ENCODE data around the gene SLC17A1.
"Not testable (repeated sequence)": the region's sequence is repeated elsewhere in the genome, so short reads cannot be mapped to it uniquely, and the experiment has no call there.

Gene SLC17A1

DNA sequence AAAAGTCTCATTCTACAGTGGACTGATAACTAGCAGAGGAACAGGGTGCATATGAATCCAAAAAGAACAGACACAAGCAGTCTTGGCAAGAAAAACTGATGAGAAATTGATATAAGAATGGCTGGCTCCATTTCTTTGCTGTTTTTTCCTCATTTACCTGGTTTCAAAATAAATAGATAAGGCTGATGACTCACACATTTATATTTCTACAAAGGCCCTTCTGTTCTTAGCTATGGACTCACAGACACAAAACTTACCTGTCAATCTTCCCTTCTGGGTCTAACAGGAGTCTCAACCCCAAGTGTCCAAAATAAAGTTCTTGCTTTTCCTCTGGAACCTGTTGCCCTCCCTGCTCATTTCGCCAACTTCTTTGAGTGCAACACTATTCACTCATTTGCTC, 76.4 kb downstream of the SLC17A1 start:
- no peak for DNase-seq

DNA sequence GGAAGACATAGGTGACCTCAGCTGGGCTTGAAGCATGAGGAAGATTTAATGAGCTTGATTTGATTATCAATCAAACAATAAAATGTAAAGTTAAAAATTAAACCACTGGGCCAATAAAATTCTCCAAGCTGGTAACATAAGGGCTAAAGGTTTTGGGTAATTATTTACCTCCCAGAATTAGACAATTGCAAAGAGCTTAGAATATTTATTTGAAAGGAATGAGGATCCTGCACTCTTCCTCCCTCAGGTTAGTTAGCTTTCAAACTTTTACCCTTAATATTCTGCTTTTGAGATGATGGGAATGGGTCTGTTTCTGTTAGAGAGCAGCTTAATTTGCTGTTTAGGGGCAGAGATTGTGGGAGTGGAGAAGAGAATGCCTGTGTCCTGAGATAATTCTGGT, 77.3 kb downstream of the SLC17A1 start, which contains the start of gene SLC17A4:
Gene SLC17A4 (plus strand): TSS at position 208 of the 400 bp plus-strand sequence. CDS start 7,221 bp downstream, outside the sequence.
- DNase-seq, result no peak

DNA sequence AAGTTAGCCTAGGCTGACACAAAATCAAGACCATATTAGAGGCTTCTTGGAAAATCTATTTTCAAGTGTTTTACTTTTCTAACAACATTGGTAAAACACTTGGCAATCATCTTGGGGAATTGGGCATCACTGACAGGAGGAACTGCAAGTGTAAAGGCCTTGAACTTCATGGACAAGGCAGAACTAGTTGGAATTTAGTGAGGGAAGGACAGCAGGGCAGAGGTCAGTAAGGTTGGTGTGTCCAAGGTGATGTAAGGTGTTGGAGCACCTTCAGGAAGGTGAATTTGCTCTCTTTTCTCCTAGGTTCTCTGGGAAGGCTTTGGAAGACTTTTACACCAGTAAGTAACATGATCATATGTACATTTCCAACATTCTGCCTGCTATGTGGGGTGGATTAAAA, 78.8 kb downstream of the SLC17A1 start:
- no peak for DNase-seq

DNA sequence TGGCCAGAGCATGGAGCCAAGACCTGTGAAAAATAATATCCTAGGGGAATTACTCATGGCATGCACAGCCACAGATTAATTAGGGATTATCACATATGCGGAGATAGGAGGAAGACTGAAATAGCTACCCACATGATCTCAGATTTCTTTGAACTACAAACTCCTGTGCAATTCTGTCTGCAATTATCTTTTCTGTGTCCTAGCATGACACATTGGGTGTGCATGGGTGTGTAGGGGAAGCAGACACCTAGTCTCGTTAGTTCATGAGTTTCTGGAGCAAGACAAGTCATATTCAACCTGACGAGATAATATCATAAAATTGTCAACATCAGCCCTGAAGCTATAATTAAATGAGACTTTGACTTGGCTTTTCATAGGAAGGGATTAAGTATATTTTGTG, 80.9 kb downstream of the SLC17A1 start:
- DNase-seq, result no peak

DNA sequence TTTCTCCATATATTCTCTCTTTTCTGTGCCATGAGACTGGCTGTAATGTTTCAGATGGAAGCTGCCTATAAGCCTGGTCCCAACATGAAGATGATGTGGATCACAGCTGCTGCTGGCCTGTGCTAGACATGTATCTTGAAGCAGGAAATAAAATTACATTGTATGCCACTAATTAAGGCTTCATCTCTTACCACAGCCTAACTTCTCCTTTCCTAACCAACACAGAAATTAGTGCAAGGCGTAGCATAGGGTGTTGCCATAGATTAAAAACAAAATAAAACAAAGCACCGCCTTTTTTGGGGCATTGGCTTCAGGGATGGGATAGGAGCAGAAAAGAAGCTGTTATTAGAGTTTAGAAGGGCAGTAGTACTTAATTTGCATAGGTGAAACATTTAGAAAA, 82.0 kb downstream of the SLC17A1 start:
- DNase-seq, result no peak

DNA sequence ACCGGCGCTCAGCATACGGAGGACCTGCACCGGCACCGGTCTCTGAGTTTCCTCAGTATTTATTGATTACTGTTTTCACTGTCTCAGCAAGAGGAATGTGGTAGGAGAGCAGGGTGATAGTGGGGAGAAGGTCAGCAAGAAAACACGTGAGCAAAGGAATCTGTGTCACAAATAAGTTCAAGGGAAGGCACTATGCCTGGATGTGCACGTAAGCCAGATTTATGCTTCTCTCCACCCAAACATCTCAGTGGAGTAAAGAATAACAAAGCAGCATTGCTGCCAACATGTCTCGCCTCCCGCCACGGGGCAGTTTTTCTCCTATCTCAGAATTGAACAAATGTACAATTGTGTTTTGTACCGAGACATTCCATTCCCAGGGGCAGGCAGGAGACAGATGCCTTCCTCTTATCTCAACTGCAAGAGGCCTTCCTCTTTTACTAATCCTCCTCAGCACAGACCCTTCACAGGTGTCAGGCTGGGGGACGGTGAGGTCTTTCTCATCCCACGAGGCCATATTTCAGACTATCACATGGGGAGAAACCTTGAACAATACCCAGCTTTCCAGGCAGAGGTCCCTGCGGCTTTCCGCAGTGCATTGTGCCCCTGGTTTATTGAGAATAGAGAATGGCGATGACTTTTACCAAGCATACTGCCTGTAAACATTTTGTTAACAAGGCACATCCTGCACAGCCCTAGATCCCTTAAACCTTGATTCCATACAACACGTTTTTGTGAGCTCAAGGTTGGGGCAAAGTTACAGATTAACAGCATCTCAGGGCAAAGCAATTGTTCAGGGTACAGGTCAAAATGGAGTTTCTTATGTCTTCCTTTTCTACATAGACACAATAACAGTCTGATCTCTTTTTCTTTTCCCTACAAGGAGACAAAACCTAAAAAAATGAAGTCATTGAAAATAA, 83.0 kb downstream of the SLC17A1 start:
- not testable (repeated sequence) for DNase-seq

DNA sequence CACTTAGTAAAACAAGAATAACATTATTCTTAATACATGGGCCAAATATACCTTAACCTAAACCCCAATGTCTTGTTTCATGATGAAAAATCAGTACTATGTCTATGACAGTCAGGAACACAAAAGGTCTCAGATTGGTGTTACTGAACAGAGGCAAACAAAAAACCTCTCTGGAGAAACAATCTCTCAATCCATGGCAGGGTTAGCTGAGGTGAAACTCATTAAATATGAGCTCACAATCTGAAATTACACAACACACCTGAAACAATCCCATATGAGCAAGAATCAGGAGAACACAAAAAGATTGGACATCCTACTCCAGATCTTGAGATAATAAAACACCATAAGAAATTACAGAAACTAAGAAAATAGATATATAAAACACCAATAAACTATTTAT, 83.8 kb downstream of the SLC17A1 start:
- no peak for DNase-seq

DNA sequence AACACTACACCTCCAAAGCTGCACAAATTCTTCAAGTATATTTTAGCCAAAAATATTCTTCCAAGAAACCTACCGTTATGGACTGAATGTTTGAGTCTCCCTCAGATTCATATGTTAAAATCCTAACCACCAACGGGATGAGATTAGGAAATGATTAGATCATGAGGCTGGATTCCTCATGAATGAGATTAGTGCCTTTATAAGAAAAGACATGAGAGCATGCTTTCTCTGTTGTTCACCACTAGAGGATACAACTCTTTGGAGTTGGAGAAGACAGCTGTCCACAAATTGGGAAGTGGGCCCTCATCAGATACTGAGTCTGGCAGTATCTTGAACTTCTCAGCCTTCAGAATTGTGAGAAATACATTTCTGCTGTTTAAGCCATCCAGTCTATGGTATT, 84.4 kb downstream of the SLC17A1 start:
- no peak for DNase-seq

DNA sequence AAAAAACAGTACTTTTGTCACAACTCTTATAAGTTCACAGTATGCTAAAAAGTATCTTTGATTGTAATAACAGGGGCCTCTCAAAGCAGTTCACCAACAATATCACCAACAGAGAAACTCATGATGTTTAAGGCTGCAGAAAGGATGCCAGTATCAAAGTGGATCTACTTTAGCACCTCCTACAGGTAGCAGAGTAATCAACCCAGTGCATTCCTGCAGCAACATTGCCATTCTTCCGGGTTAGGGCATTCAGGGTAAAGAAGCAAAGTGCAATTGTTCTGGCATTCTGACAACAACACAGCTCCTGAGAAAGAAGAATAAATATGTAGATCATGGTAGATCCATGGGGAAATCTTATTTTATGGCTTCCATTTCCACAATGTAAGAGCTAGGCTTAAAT, 84.9 kb downstream of the SLC17A1 start:
- DNase-seq, result no peak

DNA sequence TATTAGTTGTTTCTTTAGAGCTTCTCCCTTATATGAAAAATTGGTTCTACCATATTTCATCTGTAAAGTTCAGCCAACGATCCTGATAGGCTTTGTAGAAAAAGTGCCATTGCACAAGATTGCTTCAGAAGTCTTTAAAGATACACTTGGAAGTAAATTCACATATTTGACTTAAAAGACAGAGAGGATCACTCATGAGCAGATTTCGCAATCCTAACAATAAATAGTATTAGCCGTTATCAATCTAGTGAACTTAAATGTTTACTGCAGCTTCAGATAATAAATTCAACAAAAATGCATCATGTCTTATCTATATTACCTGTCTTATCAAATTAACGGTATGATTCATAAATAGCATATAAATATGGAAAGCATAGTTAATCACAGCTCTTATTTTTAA, 86.0 kb downstream of the SLC17A1 start:
- DNase-seq, result no peak

DNA sequence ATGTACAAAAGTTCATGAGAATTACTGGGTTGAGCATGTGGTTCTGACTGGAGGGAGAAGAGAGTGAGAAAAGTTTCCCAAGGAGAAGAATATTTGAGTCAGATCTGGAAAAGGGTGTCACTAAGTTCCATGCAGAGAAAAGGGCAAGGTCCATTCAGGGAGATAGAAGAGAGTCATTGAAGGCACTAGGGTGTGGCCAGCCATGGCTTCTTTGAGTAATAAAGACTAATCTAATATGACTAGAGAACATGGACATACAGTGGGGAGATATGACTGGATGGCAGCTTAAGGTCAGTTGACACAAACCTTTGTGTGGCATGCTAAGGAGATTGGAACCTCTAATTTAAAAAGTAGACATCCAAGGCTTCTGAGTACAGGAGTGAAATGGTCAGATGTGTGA, 88.0 kb downstream of the SLC17A1 start:
- DNase-seq, result no peak

DNA sequence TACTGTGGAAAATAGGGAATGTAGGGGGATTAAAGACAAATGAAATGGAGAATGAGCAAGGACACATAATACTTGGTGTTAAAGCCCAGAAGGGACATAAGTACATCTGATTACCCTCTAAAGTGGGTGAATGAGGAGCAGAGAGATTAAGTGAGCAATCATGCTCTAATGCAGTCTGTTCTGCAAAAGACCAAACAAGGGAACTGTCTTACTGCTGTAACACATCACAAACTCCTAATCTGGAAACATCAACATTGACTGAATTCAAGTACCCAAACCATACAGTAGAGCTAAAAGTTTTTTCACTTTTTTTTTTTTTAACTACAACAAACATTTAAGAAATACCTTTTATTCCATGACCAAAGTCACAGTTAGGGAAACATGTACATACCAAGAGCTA, 96.6 kb downstream of the SLC17A1 start:
- no peak for DNase-seq
